HG02759 (cell line): Measurements from ENCODE around the gene MTURN.
A peak's percentile ranks its signal among the peaks of the same experiment; 100 is the strongest.
"Not testable (repeated sequence)": the region's sequence is repeated elsewhere in the genome, so short reads cannot be mapped to it uniquely, and the experiment has no call there.

Experiments used
- ATAC-seq: cut with Tn5 transposase; IDR thresholded peaks from one replicate; pipeline ENCODE4 v1.9.1; 2021; ENCODE audit warnings: mild to moderate bottlenecking, moderate library complexity; ENCODE audit not compliant: unreplicated experiment

Gene MTURN

DNA sequence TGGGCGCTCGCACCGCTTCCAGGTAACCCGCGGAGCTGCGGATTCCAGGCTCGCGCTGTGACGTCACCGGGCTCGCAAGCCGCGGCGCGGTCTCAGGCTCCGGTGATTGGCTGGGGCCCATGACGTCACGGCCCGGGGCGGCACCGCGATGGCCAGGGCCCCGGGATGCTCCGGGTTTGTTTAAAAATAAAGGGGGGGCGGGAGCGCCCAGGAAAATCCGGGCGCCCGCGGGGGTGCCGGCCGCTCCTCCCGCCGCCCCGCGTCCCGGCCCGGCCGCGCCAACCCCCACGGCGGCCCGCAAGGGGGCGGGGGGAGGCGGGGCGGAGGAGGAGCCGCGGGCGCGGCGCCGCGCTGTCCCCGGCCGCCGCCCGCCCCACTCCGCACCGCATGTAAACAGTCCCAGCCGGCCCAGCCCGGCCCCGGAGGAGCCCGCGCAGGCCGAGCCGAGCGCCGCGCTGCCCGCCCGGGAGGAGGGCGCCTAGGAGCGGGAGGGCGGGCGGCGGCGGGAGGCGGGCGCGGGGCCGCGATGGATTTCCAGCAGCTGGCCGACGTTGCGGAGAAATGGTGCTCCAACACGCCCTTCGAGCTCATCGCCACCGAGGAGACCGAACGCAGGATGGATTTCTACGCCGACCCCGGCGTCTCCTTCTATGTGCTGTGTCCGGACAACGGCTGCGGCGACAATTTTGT is at the start of gene MTURN:
TSS of gene MTURN (plus strand) at position 376 of the 690 bp plus-strand sequence. CDS start at position 527, 151 bp downstream.
- peak; percentile 86 for ATAC-seq

- no peak for ATAC-seq
These were observed 48.3 kb upstream of the MTURN start for GRCh38 chr7:30086529-30086928.

DNA sequence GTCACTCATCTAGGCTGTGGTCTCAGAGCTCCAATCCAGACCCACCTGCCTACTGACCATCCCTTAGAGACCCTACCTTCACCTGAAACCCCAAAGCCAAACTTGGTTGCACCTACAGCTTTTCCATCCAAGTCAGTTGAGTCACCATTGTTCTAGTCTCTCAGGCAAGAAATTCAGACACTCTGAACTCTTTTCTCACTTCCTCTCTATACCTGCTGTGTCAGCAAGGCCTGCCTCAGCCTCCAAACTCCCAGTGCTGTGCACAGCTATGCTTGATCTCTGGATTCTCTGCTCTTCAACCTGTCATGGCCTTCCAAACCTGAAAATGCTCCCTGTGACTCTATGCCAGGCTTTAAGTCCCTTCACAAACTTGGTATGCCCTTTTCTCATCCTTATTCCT is 47.4 kb upstream of the MTURN start:
- ATAC-seq: no peak

DNA sequence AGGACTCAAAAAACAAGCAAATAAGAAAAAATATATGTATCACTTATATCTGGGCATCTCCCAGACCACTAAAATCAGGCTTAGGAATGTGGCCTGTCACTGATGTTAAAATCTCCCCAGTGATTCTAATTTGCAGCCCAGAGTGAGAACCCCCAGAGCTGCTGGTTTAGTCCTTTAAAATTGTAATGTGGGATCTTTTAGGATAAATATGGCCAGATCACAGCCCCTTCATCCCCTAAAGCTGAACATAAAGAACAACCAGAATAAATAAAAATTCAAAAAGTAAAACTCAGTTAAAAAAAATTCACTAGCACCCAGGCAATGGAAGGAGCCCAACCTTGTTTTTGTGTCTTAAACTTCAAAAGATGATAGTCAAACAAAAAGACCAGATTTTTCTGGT is 46.4 kb upstream of the MTURN start:
- no peak for ATAC-seq

DNA sequence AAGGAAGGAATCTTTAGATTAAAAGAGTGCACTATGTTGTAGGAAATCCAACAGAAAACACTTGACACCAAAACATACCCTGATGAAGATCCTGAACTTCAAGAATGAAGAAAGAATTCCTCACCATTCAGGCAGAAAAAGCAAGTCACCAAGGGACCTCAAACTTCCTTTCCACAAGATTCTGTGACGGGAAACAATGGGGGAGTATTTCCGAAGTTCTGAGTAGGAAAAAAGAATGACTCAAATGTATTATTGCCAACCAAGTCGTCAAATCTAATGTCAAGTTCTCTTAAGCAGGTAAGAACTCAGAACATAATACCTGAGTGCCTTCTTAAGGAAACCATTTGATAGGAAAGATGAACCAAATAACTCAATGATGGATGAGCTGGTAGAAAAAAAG is 44.7 kb upstream of the MTURN start:
- ATAC-seq: no peak

DNA sequence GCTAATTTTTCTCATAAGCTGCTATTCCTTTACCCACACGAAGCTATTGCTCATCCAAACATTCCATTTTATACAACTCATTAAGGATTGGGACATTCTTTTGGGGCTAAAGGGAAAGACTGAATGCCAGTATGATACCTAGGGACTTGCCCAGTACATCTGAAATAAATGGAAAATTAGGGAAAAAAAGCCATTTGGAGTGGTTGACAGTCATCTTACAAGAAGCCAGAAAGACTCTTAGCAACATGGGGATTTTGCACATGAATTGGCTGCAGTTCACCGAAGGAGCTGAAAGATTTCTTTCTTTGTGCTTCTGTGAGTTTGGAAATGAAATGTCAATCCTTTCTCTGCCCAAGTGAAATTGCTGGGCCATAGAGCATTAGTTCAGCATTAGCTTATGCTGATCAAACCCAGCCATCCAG is 43.3 kb upstream of the MTURN start:
- no peak for ATAC-seq

DNA sequence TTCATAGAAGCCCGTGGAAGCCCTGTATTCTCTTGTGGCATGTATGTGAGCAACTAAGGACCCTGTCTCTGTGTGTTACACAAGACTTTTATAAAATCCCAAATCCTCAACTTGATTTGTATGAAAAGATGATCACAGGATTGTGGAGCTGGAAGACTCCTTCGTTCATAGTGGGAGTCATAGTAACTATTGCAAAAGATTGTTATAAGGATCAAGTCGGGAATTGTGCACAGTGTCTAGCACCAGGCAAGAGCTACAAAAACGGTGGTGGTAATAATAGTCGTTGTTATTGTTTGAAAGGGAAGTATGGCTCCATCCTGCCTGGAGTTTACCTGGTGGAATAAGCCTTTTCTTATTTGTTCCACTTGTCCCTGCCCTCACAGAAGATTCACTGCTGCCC is 42.8 kb upstream of the MTURN start:
- ATAC-seq: no peak

DNA sequence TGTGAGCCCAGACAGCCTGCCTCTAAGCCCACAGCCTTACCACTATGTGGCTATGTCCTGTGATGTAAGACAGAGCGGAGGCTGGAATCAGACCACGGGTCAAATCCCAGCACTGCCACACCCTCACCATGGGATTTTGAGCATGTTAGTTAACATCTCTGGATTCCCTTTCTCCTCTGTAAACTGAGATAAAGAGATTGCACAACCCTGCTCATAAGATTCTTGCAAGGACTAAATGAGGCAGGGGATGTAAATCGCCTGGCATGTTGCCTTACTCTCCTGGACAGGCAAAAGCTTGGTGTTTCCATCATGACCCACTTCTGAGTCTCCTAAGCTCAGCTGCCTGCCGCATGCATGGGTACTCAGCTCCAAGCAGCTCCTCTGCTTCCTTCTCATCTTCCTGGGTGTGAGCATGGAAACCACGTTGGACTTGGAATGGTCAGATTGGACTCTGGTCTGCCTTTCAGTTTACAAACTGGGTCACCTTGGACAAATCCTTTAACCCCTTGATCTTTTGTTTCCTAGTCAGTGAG is 41.3 kb upstream of the MTURN start:
- ATAC-seq: no peak

- not testable (repeated sequence) for ATAC-seq
These were observed 36.2 kb upstream of the MTURN start for GRCh38 chr7:30098599-30098998.

- ATAC-seq: no peak
These were observed 32.5 kb upstream of the MTURN start for GRCh38 chr7:30102281-30102680.

DNA sequence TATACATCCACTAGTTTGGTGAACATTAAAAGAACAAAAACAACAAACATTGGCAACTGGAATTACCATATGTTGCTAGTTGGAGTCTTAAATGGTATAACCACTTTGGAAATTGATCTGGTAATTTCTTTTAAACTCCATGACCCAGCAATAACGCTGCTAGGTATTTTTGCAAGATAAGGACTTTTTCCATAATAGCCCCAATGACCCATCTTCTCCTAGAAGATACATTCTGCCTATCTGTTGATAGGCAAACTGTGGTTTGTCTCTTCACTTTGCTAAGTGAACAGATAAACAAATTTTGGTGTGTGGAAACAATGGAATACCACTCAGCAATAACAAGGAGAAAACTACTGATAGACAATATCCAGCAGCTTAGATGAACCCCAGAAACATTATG is 30.6 kb upstream of the MTURN start:
- ATAC-seq: no peak

DNA sequence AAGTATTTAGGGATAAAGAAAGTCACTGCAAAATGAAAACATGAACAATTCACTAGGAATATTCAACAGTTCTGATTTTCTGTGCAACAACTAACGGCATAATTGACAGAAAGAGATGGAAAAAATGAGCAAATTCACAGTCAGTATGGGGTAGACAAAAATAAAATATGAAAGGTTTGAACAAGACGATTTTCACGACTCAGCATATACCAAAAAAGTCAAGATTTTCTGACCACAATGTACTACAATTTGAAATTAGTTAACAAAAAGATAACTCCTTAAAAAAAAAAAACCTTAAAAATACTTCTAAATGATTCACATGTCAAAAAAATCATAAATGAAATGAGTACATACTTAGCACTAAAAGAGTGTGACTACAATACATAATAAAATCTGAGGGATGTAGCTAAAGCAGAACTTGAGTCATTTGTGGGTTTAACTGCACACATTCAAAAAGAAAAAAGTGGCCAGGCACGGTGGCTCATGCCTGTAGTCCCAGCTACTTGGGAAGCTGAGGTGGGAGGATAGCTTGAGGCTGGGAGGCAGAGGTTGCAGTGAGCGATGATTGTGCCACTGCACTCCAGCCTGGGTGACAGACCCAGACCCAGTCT is 22.6 kb upstream of the MTURN start:
- no peak for ATAC-seq

GRCh38 chr7:30113144-30113543 is 21.6 kb upstream of the MTURN start:
- no peak for ATAC-seq

DNA sequence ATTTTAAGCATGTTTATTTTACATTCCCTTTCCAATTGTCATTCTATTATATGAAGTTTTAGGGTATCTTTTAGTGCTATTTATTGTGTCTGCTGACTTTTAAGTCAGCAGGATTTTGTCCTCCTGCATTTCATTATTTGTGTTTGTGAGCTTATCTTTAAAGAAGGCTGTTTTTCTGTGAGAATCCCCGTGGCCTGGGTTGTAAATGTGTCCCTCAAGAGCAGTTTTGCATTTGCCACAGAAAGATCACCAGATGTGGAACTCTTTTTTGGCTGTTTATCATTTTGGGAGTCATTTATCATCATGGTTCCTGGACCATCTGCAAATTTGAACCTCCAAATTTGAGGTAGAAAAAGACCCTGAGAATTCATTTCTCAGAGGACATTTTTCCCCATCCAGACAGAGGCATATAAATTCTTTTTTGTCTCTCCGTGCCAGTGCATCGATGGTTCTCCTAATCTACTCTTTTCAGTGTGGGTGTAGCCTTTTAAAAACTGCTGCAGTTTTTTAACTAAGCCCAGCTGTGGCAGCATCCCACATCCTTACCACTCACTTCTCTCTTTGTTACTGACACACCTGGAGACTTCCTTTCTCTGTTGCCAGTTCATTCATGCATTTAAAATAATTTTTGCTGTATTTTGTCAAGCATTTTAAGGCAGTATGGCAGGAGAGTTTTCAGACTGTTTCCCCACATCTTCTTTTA is 20.1 kb upstream of the MTURN start:
- no peak for ATAC-seq

GRCh38 chr7:30115709-30116297 is 19.0 kb upstream of the MTURN start:
- ATAC-seq: no peak

DNA sequence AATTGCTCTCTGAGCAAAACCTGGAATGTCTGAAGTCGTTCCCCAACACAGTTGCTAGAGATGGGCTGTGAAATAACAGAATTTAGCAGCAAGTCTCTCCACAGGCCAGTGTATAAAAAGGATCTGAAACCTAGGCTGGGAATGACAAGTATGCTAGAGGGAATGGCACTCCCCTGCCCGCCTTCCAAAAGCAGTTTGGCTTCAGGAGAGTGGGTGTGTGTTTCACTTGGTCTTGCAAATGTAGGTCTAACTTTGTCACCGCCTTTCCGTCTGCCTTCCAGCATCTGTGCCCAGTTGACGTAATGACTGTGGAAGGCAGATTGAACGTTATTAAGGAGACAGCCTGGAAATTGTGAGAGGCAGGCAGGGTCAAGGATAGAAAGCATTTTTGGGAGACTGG is 18.0 kb upstream of the MTURN start:
- ATAC-seq: no peak

- no peak for ATAC-seq
These were observed 16.9 kb upstream of the MTURN start for GRCh38 chr7:30117896-30118295.

DNA sequence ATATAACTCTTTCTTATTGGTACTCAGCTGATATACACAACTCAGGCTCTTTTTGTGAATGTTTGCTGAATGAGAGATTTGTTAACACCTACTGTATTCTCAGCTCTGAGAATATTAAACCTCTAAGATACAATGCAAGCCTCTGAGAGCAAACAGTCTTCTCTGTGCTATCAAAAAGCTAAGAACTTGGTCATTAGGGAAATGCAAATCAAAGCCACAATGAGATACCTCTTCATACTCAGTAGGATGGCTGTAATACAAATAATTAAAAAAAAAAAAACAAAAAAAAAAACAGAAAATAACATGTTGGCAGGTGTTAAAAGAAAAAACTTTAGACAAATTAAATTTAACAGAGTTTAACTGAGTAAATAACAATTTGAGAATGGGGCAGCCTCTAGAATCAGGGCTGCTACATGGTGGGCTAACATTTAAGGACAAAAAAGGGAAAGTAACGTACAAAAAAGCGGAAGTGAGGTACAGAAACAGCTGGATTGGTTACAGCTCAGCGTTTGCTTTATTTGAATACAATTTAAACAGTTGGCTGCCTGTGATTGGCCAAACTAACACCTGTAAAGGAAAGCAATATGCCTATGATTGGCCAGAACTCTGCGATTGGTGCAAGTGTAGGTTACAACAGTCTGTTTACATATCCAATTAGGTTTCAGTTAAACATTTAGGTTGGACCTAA is 14.8 kb upstream of the MTURN start:
- no peak for ATAC-seq

DNA sequence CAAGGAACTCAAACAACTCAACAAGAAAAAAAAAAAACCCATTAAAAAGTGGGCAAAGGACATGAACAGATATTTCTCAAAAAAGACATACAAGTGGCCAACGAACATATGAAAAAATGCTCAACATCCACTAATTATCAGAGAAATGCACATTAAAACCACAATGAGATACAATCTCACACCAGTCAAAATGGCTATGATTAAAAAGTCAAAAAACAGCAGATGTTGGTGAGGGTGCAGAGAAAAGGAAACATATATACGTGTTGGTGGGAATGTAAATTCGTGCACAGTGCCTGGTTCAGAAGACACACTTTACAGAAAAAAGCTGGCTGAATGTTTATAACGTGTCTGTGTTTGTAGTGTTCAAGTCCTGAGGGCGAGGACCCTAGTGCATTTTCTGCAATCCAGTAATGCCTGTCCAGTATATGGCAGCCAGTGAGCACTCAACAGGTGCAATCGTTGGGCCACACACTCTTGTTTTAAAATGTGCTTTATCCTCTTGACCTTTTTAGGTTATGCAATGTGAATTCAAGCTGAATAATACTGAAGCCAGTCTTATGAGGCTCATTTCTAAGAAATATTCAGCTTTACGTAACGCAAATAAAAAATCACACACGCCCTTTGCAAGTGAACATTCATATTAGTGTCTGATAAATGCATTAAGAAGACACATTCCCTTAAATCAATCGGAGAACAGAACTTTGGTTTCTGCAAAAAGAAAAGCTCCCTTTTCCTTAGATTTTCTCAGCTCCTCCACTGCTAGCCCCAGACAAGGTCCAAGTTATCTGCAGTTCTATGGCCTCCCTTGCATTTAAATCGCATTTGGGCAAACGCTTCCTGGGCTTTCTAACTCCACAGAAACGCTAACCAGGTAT is 813 bp upstream of the MTURN start:
- ATAC-seq: no peak
